OCI-LY7 (cell line): Measurements from ENCODE around the gene TMEM135. TPM values are rescaled to one million over a fixed set of nuclear protein-coding genes. Genes with fewer than 3 reads are reported as not detected.

Source experiments
- BruUV-seq: library from RNA; stranded (reverse); fragments of 400-500 nt; replicated peaks from 2 replicates; lab custom pipeline; 2021; lab: Mats Ljungman, UMichigan
- CTCF ChIA-PET: fragments of 300-600 bp; sonication (Branson Sonifier 250); formaldehyde crosslinking; loops from one replicate; lab custom pipeline; 2022; ENCODE audit warnings: antibody characterized with exemption; ENCODE audit not compliant: unreplicated experiment; lab: Charles Lee
- POLR2A ChIA-PET: fragments of 300-600 bp; sonication (Branson Sonifier 250); formaldehyde crosslinking; loops from one replicate; lab custom pipeline; 2022; ENCODE audit warnings: antibody characterized with exemption; lab: Charles Lee
- DNase-seq: peaks from one replicate; pipeline ENCODE4 v3.0.0-alpha.2; 2015; ENCODE audit warnings: low spot score
- H2AFZ ChIP-seq: fragments of 200-600 bp; sonication (generic), shearing (Covaris generic); 2 replicates; pipeline ENCODE4 v1.6.1; 2014; ENCODE audit warnings: mild to moderate bottlenecking, antibody characterized with exemption, low read length, moderate library complexity
- H3K27ac ChIP-seq: fragments of 200-600 bp; sonication (generic); 2 replicates; pipeline ENCODE4 v1.5.1; 2014; ENCODE audit warnings: mixed run types, low read depth, mild to moderate bottlenecking, moderate library complexity, low read length, inconsistent platforms; ENCODE audit not compliant: poor library complexity, severe bottlenecking
- H3K36me3 ChIP-seq: fragments of 200-600 bp; sonication (generic); 2 replicates; pipeline ENCODE4 v1.6.1; 2014; ENCODE audit warnings: mild to moderate bottlenecking, antibody characterized with exemption, low read length, moderate library complexity, mixed read lengths; ENCODE audit not compliant: insufficient read depth
- H3K4me1 ChIP-seq: fragments of 200-600 bp; sonication (generic); 2 replicates; pipeline ENCODE4 v1.5.1; 2014; ENCODE audit warnings: mild to moderate bottlenecking, low read length; ENCODE audit not compliant: insufficient read depth, poor library complexity, severe bottlenecking
- H3K4me2 ChIP-seq: fragments of 200-600 bp; sonication (generic); 2 replicates; pipeline ENCODE4 v1.6.1; 2014; ENCODE audit warnings: mild to moderate bottlenecking, low read length
- H3K4me3 ChIP-seq: fragments of 200-600 bp; sonication (generic); 2 replicates; pipeline ENCODE4 v1.5.1; 2014; ENCODE audit warnings: mild to moderate bottlenecking, low read depth, low read length; ENCODE audit not compliant: poor library complexity, severe bottlenecking
- H3K79me2 ChIP-seq: fragments of 200-600 bp; sonication (generic); 2 replicates; pipeline ENCODE4 v1.6.1; 2016; ENCODE audit warnings: low read depth, mild to moderate bottlenecking, low read length, moderate library complexity, mixed read lengths; ENCODE audit not compliant: insufficient read depth
- H3K9me2 ChIP-seq: fragments of 200-600 bp; sonication (generic); 2 replicates; pipeline ENCODE4 v1.6.1; 2016; ENCODE audit warnings: mild to moderate bottlenecking, low read length, mixed read lengths; ENCODE audit not compliant: insufficient read depth
- H3K9me3 ChIP-seq: fragments of 200-600 bp; sonication (generic); 2 replicates; pipeline ENCODE4 v1.6.1; 2014; ENCODE audit warnings: mild to moderate bottlenecking, mixed run types, low read length, mixed read lengths
- H4K20me1 ChIP-seq: fragments of 200-600 bp; sonication (generic); 2 replicates; pipeline ENCODE4 v1.6.1; 2014; ENCODE audit warnings: mild to moderate bottlenecking, antibody characterized with exemption, low read length, moderate library complexity, mixed read lengths; ENCODE audit not compliant: insufficient read depth
- EZH2phosphoT487 ChIP-seq: fragments of 200-600 bp; sonication (generic); IDR thresholded peaks from 2 replicates; pipeline ENCODE4 v1.6.1; 2018; ENCODE audit warnings: low read depth, borderline replicate concordance, mild to moderate bottlenecking, mixed run types, antibody characterized with exemption, low read length, moderate library complexity, mixed read lengths
- intact Hi-C: fragments of 100-400 bp; cut with micrococcal nuclease; formaldehyde crosslinking; loops from one replicate; pipeline ENCODE4 v1.10.0; 2022; ENCODE audit not compliant: unreplicated experiment
- total RNA-seq, 2 experiments: library from RNA; depleted of rRNA in 1 of 2; stranded (reverse); fragments of >200 nt in 1 of 2; shearing (Covaris generic) in 1 of 2; gene quantifications; 2 replicates each; pipeline ENCODE4 v1.2.3, GENCODE V29; 2014 to 2022
- TF ChIP-seq, protein P1 (sequence below): fragments of 200-600 bp; sonication (generic); conservative IDR thresholded peaks from 2 replicates; pipeline ENCODE4 v1.5.1; 2014; ENCODE audit warnings: mild to moderate bottlenecking, antibody characterized with exemption, low read length, moderate library complexity, mixed read lengths

The TMEM135 gene
- total RNA-seq, 2 experiments from 2014 or later: 14.5 to 56.4 TPM

GRCh38 chr11:87142594-87142993, 104.9 kb downstream of the TMEM135 start:
- CTCF ChIA-PET: no interaction called here
- intact Hi-C loops: no loop called here
- TF ChIP-seq EZH2phosphoT487: no peak
- TF ChIP-seq, protein P1, sequence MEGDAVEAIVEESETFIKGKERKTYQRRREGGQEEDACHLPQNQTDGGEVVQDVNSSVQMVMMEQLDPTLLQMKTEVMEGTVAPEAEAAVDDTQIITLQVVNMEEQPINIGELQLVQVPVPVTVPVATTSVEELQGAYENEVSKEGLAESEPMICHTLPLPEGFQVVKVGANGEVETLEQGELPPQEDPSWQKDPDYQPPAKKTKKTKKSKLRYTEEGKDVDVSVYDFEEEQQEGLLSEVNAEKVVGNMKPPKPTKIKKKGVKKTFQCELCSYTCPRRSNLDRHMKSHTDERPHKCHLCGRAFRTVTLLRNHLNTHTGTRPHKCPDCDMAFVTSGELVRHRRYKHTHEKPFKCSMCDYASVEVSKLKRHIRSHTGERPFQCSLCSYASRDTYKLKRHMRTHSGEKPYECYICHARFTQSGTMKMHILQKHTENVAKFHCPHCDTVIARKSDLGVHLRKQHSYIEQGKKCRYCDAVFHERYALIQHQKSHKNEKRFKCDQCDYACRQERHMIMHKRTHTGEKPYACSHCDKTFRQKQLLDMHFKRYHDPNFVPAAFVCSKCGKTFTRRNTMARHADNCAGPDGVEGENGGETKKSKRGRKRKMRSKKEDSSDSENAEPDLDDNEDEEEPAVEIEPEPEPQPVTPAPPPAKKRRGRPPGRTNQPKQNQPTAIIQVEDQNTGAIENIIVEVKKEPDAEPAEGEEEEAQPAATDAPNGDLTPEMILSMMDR: no peak

GRCh38 chr11:87143641-87144040, 105.9 kb downstream of the TMEM135 start:
- ChIA-PET POLR2A (no interaction called here), CTCF (no interaction called here)
- no TSS peak for BruUV-seq
- no peak for DNase-seq
- Histone ChIP-seq H3K9me3 (peaks cover 5% of the 10 kb centered on the region; the same call in 1 of the 2 replicates), H3K4me2 (no peak overlapping the region), H3K4me1 (peaks cover 8% of the 10 kb centered on the region), H4K20me1 (0 out of 2 replicates have a peak, but pooled peaks cover 3% of the 10 kb centered on the region), H3K79me2 (no peaks in the 10 kb centered on the region), H3K9me2 (no peaks in the 10 kb centered on the region), H2AFZ (no peak overlapping the region), H3K4me3 (no peak overlapping the region), H3K27ac (no peak overlapping the region), H3K36me3 (no peaks in the 10 kb centered on the region)
- intact Hi-C loops: no loop called here
- TF ChIP-seq, protein P1: no peak
- TF ChIP-seq EZH2phosphoT487: no peak

More at GRCh38 chr11:87142594-87142993, 104.9 kb downstream of the TMEM135 start:
- H3K4me1 ChIP-seq: peaks cover 8% of the 10 kb centered on the region
- POLR2A ChIA-PET: interaction anchor here (0.6 to 1.1 kb wide), 4 partner anchors 28 to 172 kb away, joined by 3 read pairs; no protein-coding TSS in a partner anchor
- H3K4me3 ChIP-seq: no peak overlapping the region
- no peak overlapping the region for H3K4me2 ChIP-seq
- H4K20me1 ChIP-seq: 0 out of 2 replicates have a peak, but pooled peaks cover 3% of the 10 kb centered on the region
- DNase-seq: no peak
- no peak overlapping the region for H3K27ac ChIP-seq
- no TSS peak for BruUV-seq
- peaks cover 5% of the 10 kb centered on the region; the same call in 1 of the 2 replicates for H3K9me3 ChIP-seq
- no peaks in the 10 kb centered on the region for H3K79me2 ChIP-seq
- H2AFZ ChIP-seq: no peak overlapping the region
- H3K9me2 ChIP-seq: no peaks in the 10 kb centered on the region
- H3K36me3 ChIP-seq: no peaks in the 10 kb centered on the region

GRCh38 chr11:87144252-87144651, 106.5 kb downstream of the TMEM135 start:
- Histone ChIP-seq H3K36me3 (no peaks in the 10 kb centered on the region), H3K4me2 (no peak overlapping the region), H3K79me2 (no peaks in the 10 kb centered on the region), H3K27ac (no peak overlapping the region), H3K9me2 (no peaks in the 10 kb centered on the region), H3K9me3 (peaks cover 3% of the 10 kb centered on the region; the same call in 1 of the 2 replicates), H3K4me1 (peaks cover 8% of the 10 kb centered on the region), H2AFZ (no peak overlapping the region), H3K4me3 (no peak overlapping the region), H4K20me1 (0 out of 2 replicates have a peak, but pooled peaks cover 3% of the 10 kb centered on the region)
- DNase-seq: no peak
- CTCF ChIA-PET: no interaction called here
- intact Hi-C loops: no loop called here
- POLR2A ChIA-PET: no interaction called here
- no TSS peak for BruUV-seq
- TF ChIP-seq, protein P1: no peak
- TF ChIP-seq EZH2phosphoT487: no peak
